ENCODE results near the gene CLIC1.

The CLIC1 gene

DNA sequence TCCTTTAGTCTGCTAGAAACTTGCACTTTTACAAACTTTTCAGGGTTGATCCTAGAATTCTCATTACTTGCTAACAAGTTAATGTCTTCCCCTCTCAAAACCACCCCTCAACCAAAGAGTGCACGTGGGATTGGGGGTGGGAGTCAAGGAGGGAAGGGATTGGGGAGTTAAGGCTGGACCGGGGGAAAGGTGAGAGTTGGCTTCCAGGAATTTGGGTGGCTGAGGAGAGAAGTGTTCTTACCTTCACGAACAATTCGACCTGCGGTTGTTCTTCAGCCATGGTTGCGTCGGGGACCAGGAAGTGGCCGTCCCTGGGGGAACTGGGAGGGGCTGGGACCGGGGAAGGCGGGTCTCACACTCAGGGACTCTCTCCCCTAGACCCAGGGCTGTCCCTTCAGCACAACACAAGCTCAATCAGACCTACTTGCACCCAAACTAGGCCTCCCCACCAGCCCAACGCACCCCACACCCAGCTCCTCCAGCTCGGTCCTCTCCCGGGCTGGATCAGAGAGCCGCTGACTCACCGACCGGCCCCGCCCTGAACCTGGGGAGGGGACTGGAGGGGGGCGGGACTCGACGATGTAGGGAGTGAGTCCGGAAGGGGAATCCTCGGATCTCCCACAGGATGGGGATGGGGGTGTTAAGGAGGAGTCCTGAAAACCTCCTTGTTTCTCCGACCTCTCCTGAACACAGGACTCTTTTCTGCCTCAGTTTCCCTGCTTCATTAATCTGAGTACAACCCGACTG, at the start of gene CLIC1:
Gene CLIC1, minus strand, starts transcription at position 510 of the 747 bp plus-strand sequence. Its CDS starts 230 bp downstream, at position 280.
- in situ Hi-C loops (cut with HindIII; ENCODE audit: low sequenced_read_pairs), result no loop called here

DNA sequence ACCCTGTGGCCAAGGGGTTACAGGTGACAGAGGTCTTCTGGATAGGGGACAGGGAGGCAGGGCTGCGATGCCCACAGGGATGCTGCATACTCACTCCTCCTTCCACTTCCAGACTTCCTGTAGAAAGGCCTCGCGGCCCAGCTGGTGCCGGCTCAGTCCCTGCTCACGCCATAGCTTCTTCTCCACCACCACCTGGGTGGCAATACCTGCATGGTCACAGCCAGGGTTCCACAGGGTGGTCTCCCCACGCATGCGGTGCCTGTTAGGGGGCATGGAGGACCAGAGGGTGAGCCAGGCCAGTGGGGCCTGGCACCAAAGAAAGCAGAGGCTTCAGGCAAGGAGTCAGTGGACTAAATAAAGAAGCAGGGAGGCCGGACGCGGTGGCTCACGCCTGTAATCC, 49.1 kb upstream of the CLIC1 start:
- in situ Hi-C loops (cut with HindIII; ENCODE audit: low sequenced_read_pairs), result no loop called here

DNA sequence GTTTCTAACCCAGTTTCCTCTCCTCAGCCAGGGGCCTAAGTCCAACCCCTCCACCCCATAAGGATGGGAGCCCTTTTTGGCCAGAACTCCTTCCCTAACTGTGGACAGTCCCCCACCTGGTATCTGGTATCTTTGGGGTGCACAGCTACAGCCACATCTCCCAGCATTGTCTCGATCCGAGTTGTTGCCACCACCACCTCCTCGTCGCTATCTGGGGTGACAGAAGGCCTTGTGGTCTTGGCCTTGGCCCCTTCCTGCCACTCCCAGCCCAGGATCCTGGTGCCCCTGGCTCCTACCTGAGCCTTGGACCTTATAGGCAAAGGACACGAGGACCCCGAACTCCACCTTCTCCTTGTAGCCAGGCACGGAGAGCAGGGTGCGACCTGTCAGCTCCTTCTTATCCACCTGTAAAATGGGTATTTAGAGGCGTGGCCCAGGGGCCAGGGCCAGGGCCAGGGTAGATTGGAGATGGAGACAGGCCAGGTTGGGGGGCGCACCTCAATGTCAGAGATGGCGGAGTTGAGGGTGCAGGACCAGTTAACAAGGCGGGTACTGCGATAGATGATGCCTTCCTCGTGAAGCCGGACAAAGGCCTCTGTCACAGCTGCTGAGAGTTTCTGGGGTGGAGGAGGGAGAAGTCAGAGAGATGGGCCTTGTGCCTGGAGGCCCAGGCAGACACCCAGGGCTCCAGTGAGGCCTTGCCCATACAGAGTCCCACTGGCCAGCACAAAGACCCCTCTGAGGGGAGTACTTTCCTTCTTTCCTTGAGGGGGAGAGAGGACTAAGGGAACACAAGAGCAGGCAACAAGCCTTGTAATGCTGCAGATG, 48.0 kb upstream of the CLIC1 start:
- in situ Hi-C loops (cut with HindIII; ENCODE audit: low sequenced_read_pairs), result loop anchor here (5.0 kb wide), 1 partner anchor 42 kb away; the partner anchor contains the start of gene MSH5

DNA sequence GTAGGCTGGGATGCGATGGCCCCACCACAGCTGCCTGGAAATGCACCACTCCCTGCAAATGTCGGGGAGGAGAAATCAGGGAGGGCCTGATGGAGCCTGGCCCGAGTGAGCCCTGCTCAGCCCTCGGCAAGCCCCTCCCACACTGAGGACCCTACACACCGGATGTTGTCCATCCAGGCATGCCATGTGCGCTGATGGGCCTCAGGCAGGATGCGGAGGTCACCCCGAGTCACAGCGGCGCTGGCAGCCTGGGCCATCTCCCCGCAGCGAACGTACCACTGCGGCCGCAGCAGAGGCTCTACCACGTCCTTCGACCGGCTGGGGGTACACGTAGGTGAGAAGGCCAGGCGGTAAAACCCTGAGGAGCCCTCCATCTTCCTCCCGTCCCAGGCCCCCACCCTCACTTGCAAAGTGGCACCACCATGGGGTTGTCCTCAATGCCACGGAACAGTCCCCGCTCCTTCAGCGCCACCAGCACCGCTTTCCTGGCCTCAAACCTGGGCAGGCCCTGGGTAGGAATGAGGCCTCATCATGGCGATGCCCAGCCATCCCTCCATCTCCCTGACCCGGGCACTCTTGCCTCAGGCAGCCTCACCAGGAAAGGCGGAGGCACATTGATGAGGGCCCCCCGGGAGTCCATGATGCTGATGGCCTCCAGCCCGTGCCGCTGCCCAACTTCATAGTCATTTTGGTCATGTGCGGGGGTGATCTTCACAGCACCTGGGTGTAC, 46.0 kb upstream of the CLIC1 start:
- in situ Hi-C loops (cut with HindIII; ENCODE audit: low sequenced_read_pairs), result loop anchor here (5.0 kb wide), 1 partner anchor 40 kb away; the partner anchor contains the start of gene MSH5

DNA sequence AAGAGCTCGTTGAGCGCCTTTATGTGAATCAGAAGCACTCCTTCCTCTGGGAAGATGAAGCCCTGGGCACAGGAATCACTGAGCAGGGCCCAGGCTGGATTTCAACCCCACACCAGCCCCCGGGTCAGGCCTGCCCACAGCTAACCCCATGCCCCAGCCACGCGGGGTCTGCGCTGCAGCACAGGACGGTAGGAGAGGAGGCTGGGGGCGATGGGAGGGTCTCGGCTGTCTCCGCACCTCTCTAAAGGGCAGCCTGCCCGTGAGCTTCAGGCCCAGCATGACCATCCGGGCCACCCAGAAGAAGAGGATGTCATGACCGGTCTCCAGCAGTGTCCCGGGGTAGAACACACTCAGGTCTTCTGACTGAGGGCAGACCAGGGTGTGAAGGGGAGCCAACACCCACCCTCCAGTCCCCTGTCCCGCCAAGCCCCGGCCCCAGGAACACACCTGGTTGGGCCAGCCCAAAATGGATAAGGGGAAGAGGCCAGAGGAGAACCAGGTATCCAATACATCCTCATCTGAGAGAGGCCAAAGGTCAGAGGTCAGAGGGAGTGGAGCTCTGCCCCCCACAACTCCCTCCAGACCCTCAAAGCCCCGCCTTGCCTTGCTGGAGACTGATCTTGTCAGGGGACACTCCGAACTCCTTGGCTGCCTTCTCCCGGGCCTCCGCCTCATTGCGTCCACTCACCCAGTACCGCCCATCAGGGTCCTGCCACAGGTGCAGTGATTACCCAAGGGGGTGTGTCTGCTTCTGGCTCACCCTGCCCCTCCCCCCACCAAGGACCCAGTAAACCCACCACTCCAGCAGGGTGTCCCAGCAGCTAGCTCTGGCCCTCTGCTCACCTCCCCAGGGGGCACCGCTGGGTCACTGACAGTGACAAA, 45.2 kb upstream of the CLIC1 start:
- in situ Hi-C loops (cut with HindIII; ENCODE audit: low sequenced_read_pairs), result loop anchor here (5.0 kb wide), 1 partner anchor 39 kb away; the partner anchor contains the start of gene MSH5

DNA sequence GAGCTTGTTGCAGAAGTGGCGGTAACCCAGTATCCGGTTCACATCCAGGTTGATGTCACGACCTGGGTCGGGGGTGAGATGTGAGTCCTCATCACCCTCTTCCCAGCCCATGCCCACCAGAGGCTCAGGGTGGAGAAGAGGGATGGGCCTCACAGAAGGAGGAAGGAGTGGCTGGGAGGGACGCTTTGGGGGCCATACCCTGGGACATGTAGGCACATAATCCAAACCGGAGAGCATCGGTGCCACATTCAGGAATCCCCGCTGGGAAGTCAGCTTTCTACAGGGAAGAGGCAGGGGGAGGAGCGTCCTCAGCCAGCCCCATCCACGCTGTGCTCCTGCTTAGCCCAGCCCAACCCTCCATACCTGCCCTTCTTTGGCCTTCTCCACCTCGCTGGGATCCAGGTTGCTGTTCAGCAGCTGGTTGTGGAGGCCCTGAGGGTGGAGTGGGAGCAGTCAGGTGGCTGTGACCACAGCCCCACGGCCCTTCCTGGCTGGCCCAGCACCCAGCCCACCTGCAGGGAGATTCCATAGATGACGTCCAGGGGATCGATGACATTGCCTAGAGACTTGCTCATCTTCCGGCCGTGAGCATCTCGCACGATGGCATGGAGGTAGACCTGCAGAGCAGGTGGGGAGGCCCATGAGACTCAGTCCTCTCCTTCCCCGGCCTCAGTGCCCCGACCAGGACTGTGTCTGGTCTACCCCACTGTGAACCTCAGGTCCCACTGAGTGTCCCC, 44.3 kb upstream of the CLIC1 start:
- in situ Hi-C loops (cut with HindIII; ENCODE audit: low sequenced_read_pairs), result loop anchor here (5.0 kb wide), 1 partner anchor 38 kb away; the partner anchor contains the start of gene MSH5

DNA sequence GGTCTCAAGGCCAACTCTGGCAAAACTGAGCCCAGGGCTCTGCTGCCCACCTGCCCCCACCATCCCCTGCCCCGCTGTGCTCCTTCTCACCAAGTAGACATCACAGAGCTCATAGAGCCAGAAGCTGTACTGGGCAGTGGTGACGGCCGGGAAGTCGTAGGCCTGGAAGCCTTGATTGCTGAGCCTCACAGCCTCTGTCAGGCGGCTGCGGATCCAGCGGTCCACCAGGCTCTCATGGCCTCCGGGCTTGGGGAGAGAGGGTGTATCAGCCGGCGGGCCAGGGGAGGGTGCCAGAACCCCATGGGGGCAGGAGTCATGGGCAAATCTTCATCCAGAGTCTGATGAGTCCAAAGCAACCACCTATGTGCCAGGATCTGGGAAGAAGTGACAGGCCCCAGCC, 43.6 kb upstream of the CLIC1 start:
- in situ Hi-C loops (cut with HindIII; ENCODE audit: low sequenced_read_pairs), result loop anchor here (5.0 kb wide), 1 partner anchor 38 kb away; the partner anchor contains the start of gene MSH5

DNA sequence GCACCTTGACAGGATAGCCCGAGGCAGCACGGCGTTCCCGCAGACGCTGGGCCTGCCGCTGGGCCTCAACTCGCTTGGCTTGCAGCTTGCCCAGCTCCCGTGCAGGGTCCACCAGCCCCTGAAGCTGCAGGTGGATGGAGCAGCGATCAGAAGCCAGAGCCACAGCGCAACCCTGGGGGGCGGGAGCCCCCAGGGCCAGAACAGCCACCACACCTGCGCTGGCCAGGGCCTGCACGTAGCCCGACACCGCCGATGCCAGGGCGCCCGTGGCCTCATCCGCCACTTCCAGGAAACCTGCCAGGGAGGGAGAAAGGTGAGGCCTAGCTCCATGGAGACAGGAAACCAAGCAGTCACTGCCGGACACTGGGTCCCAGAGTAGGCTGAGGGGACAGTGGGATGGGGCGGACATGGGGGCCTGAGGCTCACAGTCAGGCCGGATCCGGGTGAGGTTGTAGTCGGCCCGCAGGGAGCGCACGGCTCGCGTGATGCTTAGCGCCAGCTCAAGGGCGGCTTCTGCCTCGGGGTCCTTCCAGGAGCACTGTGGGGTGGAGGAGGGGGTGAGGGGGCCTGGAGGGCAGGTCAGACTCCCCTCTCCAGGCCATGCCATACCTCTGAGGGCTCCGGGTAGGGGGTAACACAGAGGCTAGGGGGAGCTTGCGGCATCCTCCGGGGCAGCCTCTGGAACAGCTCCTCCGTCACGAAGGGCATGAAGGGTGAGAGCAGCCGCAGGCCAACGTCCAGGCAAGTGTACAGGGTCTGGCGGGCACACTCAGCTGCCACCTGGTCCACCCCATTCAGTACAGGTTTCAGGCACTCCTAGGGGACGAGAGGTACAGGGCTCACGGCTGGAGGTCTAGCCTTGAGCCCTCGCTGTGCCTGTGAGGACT, 42.9 kb upstream of the CLIC1 start:
- in situ Hi-C loops (cut with HindIII; ENCODE audit: low sequenced_read_pairs), result no loop called here

DNA sequence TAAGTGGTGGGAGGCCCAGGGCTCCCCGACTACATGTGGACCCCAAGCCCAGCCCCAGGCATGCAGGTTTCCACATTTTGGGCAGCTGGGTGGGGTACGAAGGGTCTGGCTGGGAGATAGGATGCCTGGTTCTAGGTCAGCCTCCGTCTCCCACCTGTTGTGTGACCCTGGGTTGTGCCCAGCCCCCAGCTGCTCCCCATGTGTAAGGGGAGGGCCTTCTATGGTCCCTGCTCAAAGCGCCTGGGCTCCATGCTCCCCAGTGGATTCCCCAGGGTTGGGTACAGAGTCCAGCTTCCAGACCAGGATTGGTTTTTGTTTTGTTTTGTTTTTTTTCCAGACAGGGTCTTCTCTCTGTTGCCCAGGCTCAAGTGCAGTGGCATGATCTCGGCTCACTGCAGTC, 41.9 kb upstream of the CLIC1 start:
- in situ Hi-C loops (cut with HindIII; ENCODE audit: low sequenced_read_pairs), result no loop called here

DNA sequence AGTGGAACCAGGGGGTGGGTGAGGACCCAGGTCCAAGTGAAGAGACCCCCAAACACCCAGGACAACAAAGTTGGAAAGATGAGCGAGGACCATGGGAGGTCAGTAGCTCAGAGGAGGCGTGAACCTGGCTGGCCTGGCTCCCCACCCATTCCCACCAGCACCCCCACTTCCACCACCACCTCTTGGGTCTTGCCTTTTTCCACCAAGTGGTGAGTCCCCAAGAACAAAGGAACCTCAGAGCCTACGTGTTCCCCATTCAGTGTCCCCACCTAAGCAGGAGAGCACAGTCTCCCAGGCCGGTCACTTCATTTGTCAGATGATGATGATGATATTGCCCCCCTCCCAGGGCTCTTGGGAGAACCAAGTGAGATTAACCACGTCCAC, 41.3 kb upstream of the CLIC1 start:
- in situ Hi-C loops (cut with HindIII; ENCODE audit: low sequenced_read_pairs), result no loop called here

DNA sequence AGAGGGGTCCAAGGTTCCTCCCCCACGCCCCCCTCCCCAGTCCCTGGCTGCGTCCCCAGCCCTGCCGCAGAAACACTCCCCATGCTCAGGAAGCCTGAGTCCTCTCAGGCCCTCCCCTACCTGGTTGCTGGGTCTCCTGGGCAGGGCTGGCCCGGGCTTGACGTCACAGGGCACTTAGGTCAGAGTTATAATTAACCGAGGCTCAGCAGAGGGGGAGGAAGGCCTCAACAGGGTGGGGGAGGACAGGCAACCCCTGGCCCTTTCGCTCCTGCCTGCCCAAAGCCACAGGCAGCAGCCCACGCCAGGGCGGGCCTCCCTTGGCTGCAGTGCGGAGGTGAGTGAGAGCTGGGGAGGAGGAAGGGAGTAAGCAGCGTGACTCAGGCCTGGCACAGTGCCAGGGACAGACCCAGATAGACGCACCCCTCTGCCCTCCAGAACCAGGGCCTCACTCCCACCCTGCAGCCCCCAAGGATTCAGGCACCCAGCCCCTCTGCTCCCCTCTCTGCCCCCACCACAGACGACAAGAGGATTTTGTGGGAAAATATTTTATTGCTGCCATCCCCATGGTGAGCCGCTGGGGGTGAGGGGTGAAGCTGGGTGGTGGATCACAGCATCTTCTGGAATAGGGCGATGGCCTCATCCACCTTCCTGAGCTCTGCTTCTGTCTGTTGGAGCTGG, 40.8 kb upstream of the CLIC1 start, which contains the start of gene VWA7:
Gene VWA7, minus strand, starts transcription at position 340 of the 678 bp plus-strand sequence. CDS start 549 bp downstream, outside the sequence.
- in situ Hi-C loops (cut with HindIII; ENCODE audit: low sequenced_read_pairs), result no loop called here

DNA sequence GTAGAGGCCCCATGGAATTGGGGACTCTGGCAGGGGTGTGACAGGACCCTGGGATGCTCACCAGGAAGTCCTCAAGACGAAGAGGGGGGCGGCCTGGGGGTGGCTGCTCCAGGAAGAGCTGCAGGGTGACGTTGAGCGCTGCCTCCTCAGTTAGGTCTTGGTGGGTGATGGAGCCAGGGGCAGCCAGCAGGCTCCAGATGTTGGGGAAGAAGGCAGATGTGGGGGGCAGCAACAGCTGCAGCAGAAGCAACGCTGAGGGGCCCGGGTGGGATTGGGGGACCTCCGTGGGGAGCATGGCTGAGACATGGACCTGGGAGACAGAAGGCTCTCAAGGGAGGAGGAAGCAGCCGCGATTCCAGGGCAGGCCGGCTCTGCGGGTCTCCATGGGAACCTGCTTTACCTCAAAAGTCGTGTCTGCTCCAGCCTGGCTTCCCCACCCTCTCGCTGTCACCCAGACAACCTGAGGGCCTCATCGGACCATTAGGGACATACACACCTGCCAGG, 40.2 kb upstream of the CLIC1 start:
- in situ Hi-C loops (cut with HindIII; ENCODE audit: low sequenced_read_pairs), result no loop called here

DNA sequence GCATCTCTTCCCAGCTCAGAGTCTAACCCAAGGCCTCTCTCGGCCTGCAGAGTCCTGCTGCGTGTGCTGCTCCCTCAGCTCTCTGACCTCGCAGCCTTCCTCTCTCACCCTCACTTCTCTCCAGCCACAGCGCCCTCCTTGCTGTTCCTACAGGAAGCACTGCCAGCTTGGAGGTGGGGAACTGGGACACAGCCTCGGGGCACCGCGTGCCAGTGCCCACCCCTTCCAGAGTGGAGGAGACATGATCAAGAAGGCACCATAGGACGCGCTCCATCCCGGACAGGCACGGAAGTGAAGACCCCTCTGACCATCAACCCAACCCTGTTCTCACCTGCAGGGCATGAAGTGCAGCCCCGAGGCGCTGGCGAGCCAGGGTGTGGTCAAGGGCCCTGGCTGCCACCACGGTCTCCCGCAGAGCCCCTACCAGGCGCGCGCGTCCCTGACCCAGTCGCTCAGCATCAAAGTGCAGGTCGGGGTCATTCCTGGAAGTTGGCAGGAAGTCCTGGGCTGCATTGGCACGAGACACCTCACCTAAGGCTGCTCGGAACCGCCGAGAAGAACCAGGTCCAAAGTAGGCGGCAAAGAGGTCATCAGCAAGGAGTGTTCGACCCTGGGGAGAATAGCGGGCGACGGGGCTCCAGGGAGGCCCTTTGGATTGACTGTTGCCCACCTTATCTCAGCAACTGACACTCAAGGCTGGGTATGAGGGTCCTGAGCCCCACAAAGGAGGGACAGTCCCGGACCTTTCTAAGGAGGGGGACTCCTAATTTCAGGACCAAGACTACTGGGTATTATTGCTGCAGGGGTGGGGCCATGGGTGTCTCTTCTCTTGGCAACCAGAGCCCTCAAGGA, 39.5 kb upstream of the CLIC1 start:
- in situ Hi-C loops (cut with HindIII; ENCODE audit: low sequenced_read_pairs), result no loop called here

DNA sequence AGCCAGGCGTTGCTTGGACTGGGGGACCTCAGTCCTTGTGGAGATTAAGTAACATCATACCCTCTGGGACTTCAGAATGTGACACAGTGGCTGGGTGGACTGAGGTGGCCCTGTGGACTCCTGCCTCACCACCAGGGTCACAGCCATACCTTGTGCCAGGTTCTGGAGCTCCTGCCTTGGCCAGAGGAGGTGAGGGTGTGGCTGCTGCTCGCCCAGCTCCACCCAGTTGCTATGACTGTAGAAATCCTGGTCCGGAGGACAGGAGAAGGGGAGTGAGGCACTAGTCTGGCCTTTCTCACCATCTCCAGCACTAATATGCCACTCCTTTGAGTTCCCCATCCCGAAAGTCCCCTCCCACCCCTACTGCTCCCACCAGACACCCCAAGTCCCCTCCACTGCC, 38.9 kb upstream of the CLIC1 start:
- in situ Hi-C loops (cut with HindIII; ENCODE audit: low sequenced_read_pairs), result no loop called here

DNA sequence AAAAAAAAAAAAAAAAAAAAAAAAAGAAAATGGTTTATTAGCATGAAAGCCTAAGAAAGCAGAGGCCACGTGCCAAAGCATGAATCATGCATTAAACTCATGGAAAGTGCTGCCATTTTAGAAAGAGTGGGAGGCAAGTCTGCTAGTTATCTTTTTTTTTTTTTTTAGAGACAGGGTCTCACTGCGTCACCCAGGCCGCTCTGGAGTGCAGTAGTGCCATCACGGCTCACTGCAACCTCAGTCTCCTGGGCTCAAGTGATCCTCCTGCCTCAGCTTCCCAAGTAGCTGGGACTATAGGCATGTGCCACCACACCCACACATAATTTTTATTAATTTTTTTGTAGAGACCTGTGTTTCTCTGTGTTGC, 35.6 kb upstream of the CLIC1 start:
- in situ Hi-C loops (cut with HindIII; ENCODE audit: low sequenced_read_pairs), result loop anchor here (5.0 kb wide), 1 partner anchor 35 kb away; the partner anchor contains the start of gene LSM2

DNA sequence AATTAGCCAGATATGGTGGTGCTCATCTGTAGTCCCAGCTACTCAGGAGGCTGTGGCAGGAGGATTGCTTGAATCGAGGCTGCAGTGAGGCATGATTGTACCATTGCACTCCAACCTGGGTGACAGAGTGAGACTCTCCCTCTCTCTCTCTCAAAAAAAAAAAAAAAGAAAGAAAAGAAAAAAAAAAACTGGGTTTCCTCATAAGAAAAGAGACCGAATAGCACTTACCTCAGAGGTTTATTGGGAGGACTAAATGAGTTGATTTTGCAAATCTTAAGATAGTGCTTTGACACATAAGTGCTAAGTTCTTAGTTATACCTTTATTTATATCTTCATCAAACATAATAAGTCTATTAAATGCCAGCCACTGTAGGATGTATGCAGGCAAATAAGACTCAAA, 34.5 kb upstream of the CLIC1 start:
- in situ Hi-C loops (cut with HindIII; ENCODE audit: low sequenced_read_pairs), result loop anchor here (5.0 kb wide), 1 partner anchor 36 kb away; the partner anchor contains the start of gene LSM2
